Measurements from ENCODE around the gene NR1D2.

The NR1D2 gene

GRCh38 chr3:23928524-23928923 is 16.6 kb upstream of the NR1D2 start:
- H3K9me3 ChIP-seq (ENCODE audit: control insufficient read depth, low read length), result no peaks in the 10 kb centered on the region
- no peak overlapping the region for H2AFZ ChIP-seq (ENCODE audit: low read depth, low read length)
- no peak overlapping the region for H3K4ac ChIP-seq (ENCODE audit: low read depth in 1 of 2, low read length in 2 of 2)
- no peak overlapping the region for H2BK5ac ChIP-seq (ENCODE audit: low read depth, low read length, poor library complexity, severe bottlenecking)
- no peaks in the 10 kb centered on the region for H3K79me1 ChIP-seq (replicated peaks; ENCODE audit: low read length, poor library complexity, severe bottlenecking)
- no peak overlapping the region for H3K23ac ChIP-seq (ENCODE audit: low read length in 2 of 2)
- 86% methylated on average over 8 of the region's 8 CpGs for WGBS
- no peak overlapping the region for H2AK5ac ChIP-seq (ENCODE audit: low read length, severe bottlenecking)
- H4K91ac ChIP-seq (ENCODE audit: low read length), result no peak overlapping the region
- no peak overlapping the region for H3K14ac ChIP-seq (ENCODE audit: low read length in 2 of 2)
- no peak overlapping the region for H3K18ac ChIP-seq (ENCODE audit: low read depth in 1 of 2, low read length in 2 of 2)
- no peak overlapping the region for H3K27ac ChIP-seq (ENCODE audit: low read length, poor library complexity, severe bottlenecking)
- peaks cover 0 to 8% of the 10 kb centered on the region in 2 experiments for H3K27me3 ChIP-seq (ENCODE audit: control insufficient read depth in 1 of 2, insufficient read depth in 1 of 2, low read length in 2 of 2)
- H3K4me3 ChIP-seq (ENCODE audit: insufficient read depth in 1 of 2, low read depth in 1 of 2, low read length in 2 of 2), result no peak overlapping the region
- peaks cover 8% of the 10 kb centered on the region for H3K4me1 ChIP-seq (ENCODE audit: control insufficient read depth, insufficient read depth, low read depth, low read length)
- no peak overlapping the region for H3K4me2 ChIP-seq (ENCODE audit: low read length, poor library complexity, severe bottlenecking)
- no peak overlapping the region for H2BK120ac ChIP-seq (ENCODE audit: low read depth, low read length)
- no peak for DNase-seq
- H3K9ac ChIP-seq (ENCODE audit: low read length), result no peak overlapping the region
- no peaks in the 10 kb centered on the region for H3K36me3 ChIP-seq (ENCODE audit: control insufficient read depth in 1 of 2, insufficient read depth in 2 of 2, low read depth in 1 of 2, low read length in 2 of 2)
- H4K8ac ChIP-seq (ENCODE audit: low read length), result no peak overlapping the region
- H2BK12ac ChIP-seq (ENCODE audit: low read length in 2 of 2), result no peak overlapping the region
- no peak overlapping the region for H2BK15ac ChIP-seq (ENCODE audit: low read depth, poor library complexity, severe bottlenecking)

GRCh38 chr3:23931597-23931996 is 13.5 kb upstream of the NR1D2 start:
- no peak overlapping the region for H3K27ac ChIP-seq (ENCODE audit: low read length, poor library complexity, severe bottlenecking)
- peak overlapping the region in 1 of 2 experiments; percentile 59 for H3K23ac ChIP-seq (ENCODE audit: low read length in 2 of 2)
- H2BK15ac ChIP-seq (ENCODE audit: low read depth, poor library complexity, severe bottlenecking), result no peak overlapping the region
- no peak overlapping the region for H3K4me2 ChIP-seq (ENCODE audit: low read length, poor library complexity, severe bottlenecking)
- H2AFZ ChIP-seq (ENCODE audit: low read depth, low read length), result no peak overlapping the region
- H4K91ac ChIP-seq (ENCODE audit: low read length), result no peak overlapping the region
- no peaks in the 10 kb centered on the region for H3K79me1 ChIP-seq (replicated peaks; ENCODE audit: low read length, poor library complexity, severe bottlenecking)
- no peak overlapping the region for H2BK5ac ChIP-seq (ENCODE audit: low read depth, low read length, poor library complexity, severe bottlenecking)
- no peak overlapping the region for H3K18ac ChIP-seq (ENCODE audit: low read depth in 1 of 2, low read length in 2 of 2)
- no peak overlapping the region for H3K4ac ChIP-seq (ENCODE audit: low read depth in 1 of 2, low read length in 2 of 2)
- H3K27me3 ChIP-seq (ENCODE audit: control insufficient read depth in 1 of 2, insufficient read depth in 1 of 2, low read length in 2 of 2), result peaks cover 0 to 8% of the 10 kb centered on the region in 2 experiments
- no peak overlapping the region for H2BK120ac ChIP-seq (ENCODE audit: low read depth, low read length)
- no peak for DNase-seq
- no peak overlapping the region for H2BK12ac ChIP-seq (ENCODE audit: low read length in 2 of 2)
- H2AK5ac ChIP-seq (ENCODE audit: low read length, severe bottlenecking), result no peak overlapping the region
- peaks cover 6% of the 10 kb centered on the region for H3K4me1 ChIP-seq (ENCODE audit: control insufficient read depth, insufficient read depth, low read depth, low read length)
- 100% methylated on average over 3 of the region's 3 CpGs for WGBS
- H3K36me3 ChIP-seq (ENCODE audit: control insufficient read depth in 1 of 2, insufficient read depth in 2 of 2, low read depth in 1 of 2, low read length in 2 of 2), result no peaks in the 10 kb centered on the region
- H3K4me3 ChIP-seq (ENCODE audit: insufficient read depth in 1 of 2, low read depth in 1 of 2, low read length in 2 of 2), result no peak overlapping the region
- H3K9me3 ChIP-seq (ENCODE audit: control insufficient read depth, low read length), result no peaks in the 10 kb centered on the region
- H3K9ac ChIP-seq (ENCODE audit: low read length), result no peak overlapping the region
- no peak overlapping the region for H4K8ac ChIP-seq (ENCODE audit: low read length)
- no peak overlapping the region for H3K14ac ChIP-seq (ENCODE audit: low read length in 2 of 2)

- H3K4me1 ChIP-seq (ENCODE audit: control insufficient read depth, insufficient read depth, low read depth, low read length), result peaks cover 6% of the 10 kb centered on the region
- no CpG with 5 or more reads among the region's 4 CpGs for WGBS
Observed at GRCh38 chr3:23932571-23932970, 12.5 kb upstream of the NR1D2 start.

GRCh38 chr3:23934253-23934652 is 10.8 kb upstream of the NR1D2 start:
- Histone ChIP-seq H3K4me3 (ENCODE audit: insufficient read depth in 1 of 2, low read depth in 1 of 2, low read length in 2 of 2) (no peak overlapping the region), H3K9me3 (ENCODE audit: control insufficient read depth, low read length) (no peaks in the 10 kb centered on the region), H2BK12ac (ENCODE audit: low read length in 2 of 2) (no peak overlapping the region), H3K4me1 (ENCODE audit: control insufficient read depth, insufficient read depth, low read depth, low read length) (no peaks in the 10 kb centered on the region), H2AK5ac (ENCODE audit: low read length, severe bottlenecking) (no peak overlapping the region), H3K4ac (ENCODE audit: low read depth in 1 of 2, low read length in 2 of 2) (no peak overlapping the region), H3K36me3 (ENCODE audit: control insufficient read depth in 1 of 2, insufficient read depth in 2 of 2, low read depth in 1 of 2, low read length in 2 of 2) (no peaks in the 10 kb centered on the region), H3K4me2 (ENCODE audit: low read length, poor library complexity, severe bottlenecking) (no peak overlapping the region), H3K27ac (ENCODE audit: low read length, poor library complexity, severe bottlenecking) (no peak overlapping the region), H3K79me1 (replicated peaks; ENCODE audit: low read length, poor library complexity, severe bottlenecking) (no peaks in the 10 kb centered on the region), H3K23ac (ENCODE audit: low read length in 2 of 2) (no peak overlapping the region), H3K18ac (ENCODE audit: low read depth in 1 of 2, low read length in 2 of 2) (no peak overlapping the region), H2BK15ac (ENCODE audit: low read depth, poor library complexity, severe bottlenecking) (no peak overlapping the region), H3K9ac (ENCODE audit: low read length) (peak overlapping the region; percentile 28), H4K91ac (ENCODE audit: low read length) (no peak overlapping the region), H3K27me3 (ENCODE audit: control insufficient read depth in 1 of 2, insufficient read depth in 1 of 2, low read length in 2 of 2) (peaks cover 0 to 8% of the 10 kb centered on the region in 2 experiments), H3K14ac (ENCODE audit: low read length in 2 of 2) (no peak overlapping the region), H2BK120ac (ENCODE audit: low read depth, low read length) (no peak overlapping the region), H2AFZ (ENCODE audit: low read depth, low read length) (no peak overlapping the region), H2BK5ac (ENCODE audit: low read depth, low read length, poor library complexity, severe bottlenecking) (no peak overlapping the region), H4K8ac (ENCODE audit: low read length) (no peak overlapping the region)
- DNase-seq, result no peak
- WGBS, result 67% methylated on average over 4 of the region's 4 CpGs

More at GRCh38 chr3:23932571-23932970, 12.5 kb upstream of the NR1D2 start:
- Histone ChIP-seq H2BK12ac (ENCODE audit: low read length in 2 of 2) (no peak overlapping the region), H2BK120ac (ENCODE audit: low read depth, low read length) (no peak overlapping the region), H3K23ac (ENCODE audit: low read length in 2 of 2) (no peak overlapping the region), H3K4ac (ENCODE audit: low read depth in 1 of 2, low read length in 2 of 2) (no peak overlapping the region), H3K9me3 (ENCODE audit: control insufficient read depth, low read length) (no peaks in the 10 kb centered on the region), H3K4me2 (ENCODE audit: low read length, poor library complexity, severe bottlenecking) (no peak overlapping the region), H3K14ac (ENCODE audit: low read length in 2 of 2) (no peak overlapping the region), H3K79me1 (replicated peaks; ENCODE audit: low read length, poor library complexity, severe bottlenecking) (no peaks in the 10 kb centered on the region), H3K36me3 (ENCODE audit: control insufficient read depth in 1 of 2, insufficient read depth in 2 of 2, low read depth in 1 of 2, low read length in 2 of 2) (no peaks in the 10 kb centered on the region), H3K27ac (ENCODE audit: low read length, poor library complexity, severe bottlenecking) (no peak overlapping the region), H3K4me3 (ENCODE audit: insufficient read depth in 1 of 2, low read depth in 1 of 2, low read length in 2 of 2) (no peak overlapping the region), H3K18ac (ENCODE audit: low read depth in 1 of 2, low read length in 2 of 2) (no peak overlapping the region), H2AFZ (ENCODE audit: low read depth, low read length) (no peak overlapping the region), H3K27me3 (ENCODE audit: control insufficient read depth in 1 of 2, insufficient read depth in 1 of 2, low read length in 2 of 2) (peaks cover 0 to 8% of the 10 kb centered on the region in 2 experiments), H4K8ac (ENCODE audit: low read length) (no peak overlapping the region), H2BK5ac (ENCODE audit: low read depth, low read length, poor library complexity, severe bottlenecking) (no peak overlapping the region), H2BK15ac (ENCODE audit: low read depth, poor library complexity, severe bottlenecking) (no peak overlapping the region), H4K91ac (ENCODE audit: low read length) (no peak overlapping the region), H3K9ac (ENCODE audit: low read length) (no peak overlapping the region), H2AK5ac (ENCODE audit: low read length, severe bottlenecking) (no peak overlapping the region)
- DNase-seq, result no peak

Data from mesenchymal stem cell (in vitro differentiated cells and primary cell).